Breast epithelium (tissue), 3 donors: ENCODE results near the gene ATP10D.

Source experiments
- POLR2A ChIP-seq: fragments of 450-650 bp; IDR thresholded peaks from one replicate; pipeline ENCODE4 v1.6.1; 2016; ENCODE audit warnings: antibody characterized with exemption, mild to moderate bottlenecking, moderate library complexity
- TF ChIP-seq, protein P1 (sequence below), 3 donors: fragments of 450-650 bp; IDR thresholded peaks; one replicate each; pipeline ENCODE4 v1.5.1; 2016 to 2017; ENCODE audit warnings: antibody characterized with exemption in 3 of 3, mild to moderate bottlenecking in 3 of 3, moderate library complexity in 3 of 3

DNA sequence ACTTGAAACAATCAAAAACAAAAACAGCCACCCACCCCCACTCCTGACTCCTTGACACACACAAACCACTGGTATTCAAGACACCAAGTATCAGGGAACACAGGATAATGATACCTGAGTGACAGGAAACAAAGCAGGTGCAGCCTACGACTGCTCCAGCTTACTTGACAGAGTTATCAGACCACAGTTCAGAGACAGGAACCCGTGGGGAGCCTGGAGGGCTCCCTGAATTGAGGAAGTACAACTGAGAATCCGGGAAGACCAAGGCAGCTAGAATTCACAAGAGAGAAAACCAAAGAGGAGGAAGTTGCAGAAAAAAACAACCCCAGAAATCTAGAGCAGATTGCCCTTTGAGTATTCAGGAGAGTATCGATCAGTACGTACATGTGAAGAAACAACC is 42.1 kb upstream of the ATP10D start:
- TF ChIP-seq POLR2A = no peak
- TF ChIP-seq, protein P1, sequence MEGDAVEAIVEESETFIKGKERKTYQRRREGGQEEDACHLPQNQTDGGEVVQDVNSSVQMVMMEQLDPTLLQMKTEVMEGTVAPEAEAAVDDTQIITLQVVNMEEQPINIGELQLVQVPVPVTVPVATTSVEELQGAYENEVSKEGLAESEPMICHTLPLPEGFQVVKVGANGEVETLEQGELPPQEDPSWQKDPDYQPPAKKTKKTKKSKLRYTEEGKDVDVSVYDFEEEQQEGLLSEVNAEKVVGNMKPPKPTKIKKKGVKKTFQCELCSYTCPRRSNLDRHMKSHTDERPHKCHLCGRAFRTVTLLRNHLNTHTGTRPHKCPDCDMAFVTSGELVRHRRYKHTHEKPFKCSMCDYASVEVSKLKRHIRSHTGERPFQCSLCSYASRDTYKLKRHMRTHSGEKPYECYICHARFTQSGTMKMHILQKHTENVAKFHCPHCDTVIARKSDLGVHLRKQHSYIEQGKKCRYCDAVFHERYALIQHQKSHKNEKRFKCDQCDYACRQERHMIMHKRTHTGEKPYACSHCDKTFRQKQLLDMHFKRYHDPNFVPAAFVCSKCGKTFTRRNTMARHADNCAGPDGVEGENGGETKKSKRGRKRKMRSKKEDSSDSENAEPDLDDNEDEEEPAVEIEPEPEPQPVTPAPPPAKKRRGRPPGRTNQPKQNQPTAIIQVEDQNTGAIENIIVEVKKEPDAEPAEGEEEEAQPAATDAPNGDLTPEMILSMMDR (IDR thresholded peaks at IDR 0.05) = no peak
